GM13977 (cell line): Measurements from ENCODE around the gene CAPZA1.

Experiments used
- DNase-seq: peaks from one replicate; pipeline ENCODE4 v3.0.0; 2012; ENCODE audit warnings: low spot score
- in situ Hi-C: fragments of 300-500 bp; cut with MboI; formaldehyde crosslinking; loops from one replicate; pipeline ENCODE4 v1.12.0; 2022; ENCODE audit warnings: low sequenced_read_pairs, low pct_unique_long_range_greater_than_20kb, mixed read lengths, inconsistent platforms; ENCODE audit not compliant: unreplicated experiment
- TF ChIP-seq, protein P1 (sequence below): IDR thresholded peaks from 2 replicates; pipeline ENCODE4 v1.5.1; 2012; ENCODE audit warnings: mild to moderate bottlenecking, control low read depth; ENCODE audit not compliant: insufficient read depth; ENCODE audit errors: extremely low read depth, missing control alignments

The CAPZA1 gene

DNA sequence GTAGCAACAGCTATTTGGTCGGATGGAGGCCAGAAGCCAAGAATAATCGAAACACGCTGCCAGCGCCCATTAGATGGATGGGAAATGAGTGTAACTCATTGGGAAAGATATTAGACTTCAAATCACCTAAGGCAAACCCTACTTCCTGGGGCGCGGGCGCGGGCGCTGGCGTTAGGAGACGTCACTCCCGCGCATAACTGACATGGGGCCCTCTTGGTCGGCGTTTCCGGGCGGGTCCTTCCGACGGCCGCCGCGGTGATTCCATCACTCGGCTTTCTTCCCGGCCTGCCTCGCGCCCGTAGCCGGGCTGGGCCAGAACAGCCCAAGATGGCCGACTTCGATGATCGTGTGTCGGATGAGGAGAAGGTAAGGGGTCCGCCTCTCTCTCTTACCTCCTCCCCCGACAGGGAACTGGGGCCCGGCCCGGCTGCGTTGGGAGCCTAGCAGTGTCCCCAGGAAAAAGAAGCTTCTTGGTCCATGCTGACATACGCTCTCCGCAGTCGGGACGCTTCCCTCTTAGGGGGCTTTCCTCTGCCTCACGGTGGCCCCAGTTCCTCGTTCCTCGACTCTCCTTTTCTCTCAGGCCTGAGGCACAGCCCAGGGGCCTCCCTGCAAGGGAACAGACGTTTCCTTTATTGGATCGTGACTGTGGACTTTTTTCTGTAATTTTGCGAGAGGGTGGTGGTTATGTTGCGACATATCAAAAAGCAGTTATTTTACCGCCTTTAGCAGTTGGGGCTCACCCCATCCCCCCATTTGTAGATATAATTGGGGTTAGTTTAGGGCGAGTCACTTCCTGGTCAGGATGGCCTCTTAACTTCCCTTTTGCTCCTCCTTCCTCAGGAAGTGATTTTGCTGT, at the start of gene CAPZA1:
CAPZA1 (plus strand) TSS at position 315 of the 859 bp plus-strand sequence; CDS start at position 328, 13 bp downstream.
- in situ Hi-C loops, result loop anchor here (10.0 kb wide), 1 partner anchor 225 kb away; the partner anchor contains the start of gene CTTNBP2NL
- DNase-seq, result peak; percentile 86
- TF ChIP-seq, protein P1, sequence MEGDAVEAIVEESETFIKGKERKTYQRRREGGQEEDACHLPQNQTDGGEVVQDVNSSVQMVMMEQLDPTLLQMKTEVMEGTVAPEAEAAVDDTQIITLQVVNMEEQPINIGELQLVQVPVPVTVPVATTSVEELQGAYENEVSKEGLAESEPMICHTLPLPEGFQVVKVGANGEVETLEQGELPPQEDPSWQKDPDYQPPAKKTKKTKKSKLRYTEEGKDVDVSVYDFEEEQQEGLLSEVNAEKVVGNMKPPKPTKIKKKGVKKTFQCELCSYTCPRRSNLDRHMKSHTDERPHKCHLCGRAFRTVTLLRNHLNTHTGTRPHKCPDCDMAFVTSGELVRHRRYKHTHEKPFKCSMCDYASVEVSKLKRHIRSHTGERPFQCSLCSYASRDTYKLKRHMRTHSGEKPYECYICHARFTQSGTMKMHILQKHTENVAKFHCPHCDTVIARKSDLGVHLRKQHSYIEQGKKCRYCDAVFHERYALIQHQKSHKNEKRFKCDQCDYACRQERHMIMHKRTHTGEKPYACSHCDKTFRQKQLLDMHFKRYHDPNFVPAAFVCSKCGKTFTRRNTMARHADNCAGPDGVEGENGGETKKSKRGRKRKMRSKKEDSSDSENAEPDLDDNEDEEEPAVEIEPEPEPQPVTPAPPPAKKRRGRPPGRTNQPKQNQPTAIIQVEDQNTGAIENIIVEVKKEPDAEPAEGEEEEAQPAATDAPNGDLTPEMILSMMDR, result peak; percentile 13

DNA sequence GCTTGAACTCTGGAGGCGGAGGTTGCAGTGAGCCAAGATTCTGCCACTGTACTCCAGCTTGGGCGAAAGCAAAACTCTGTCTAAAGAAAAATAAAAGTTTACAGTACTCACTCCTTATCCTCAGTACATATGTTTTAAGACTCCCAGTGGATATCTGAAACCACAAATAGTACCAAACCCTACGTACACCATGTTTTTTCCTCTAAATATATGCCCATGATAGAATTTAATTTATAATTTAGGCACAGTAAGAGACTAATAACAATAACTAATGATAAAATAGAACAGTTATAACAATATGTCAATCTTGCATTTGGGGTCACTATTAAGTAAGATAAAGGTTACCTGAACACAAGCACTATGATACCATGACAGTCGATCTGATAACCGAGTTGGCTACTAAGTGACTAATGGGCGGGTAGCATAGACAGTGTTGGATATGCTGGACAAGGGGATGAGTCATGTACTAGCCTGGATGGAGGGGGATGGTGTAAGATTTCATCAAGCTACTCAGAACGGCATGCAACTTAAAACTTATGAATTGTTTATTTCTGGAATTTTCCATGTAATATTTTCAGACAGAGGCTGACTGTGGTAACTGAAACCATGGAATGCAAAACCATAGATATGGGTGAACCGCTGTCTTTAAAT, 44.4 kb upstream of the CAPZA1 start:
- TF ChIP-seq, protein P1, result no peak
- in situ Hi-C loops, result no loop called here
- DNase-seq, result no peak

DNA sequence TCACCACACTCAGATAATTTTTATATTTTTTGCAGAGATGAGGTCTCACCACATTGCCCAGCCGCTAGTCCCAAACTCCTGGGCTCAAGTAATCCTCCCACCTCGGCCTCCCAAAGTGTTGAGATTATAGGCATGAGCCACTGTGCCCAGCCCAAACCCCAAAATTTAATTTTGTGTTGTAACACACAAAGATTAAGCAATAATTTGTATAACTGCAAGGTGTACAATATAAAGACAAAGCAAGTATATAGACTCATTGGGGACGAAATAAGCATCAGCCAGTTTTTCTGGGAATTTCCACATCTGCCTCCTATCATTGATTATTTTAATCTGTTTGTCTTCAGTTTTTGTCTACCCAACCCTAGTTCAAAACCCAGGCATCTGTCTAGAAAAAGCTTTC, 43.4 kb upstream of the CAPZA1 start:
- no peak for DNase-seq
- in situ Hi-C loops, result no loop called here
- TF ChIP-seq, protein P1, result no peak

DNA sequence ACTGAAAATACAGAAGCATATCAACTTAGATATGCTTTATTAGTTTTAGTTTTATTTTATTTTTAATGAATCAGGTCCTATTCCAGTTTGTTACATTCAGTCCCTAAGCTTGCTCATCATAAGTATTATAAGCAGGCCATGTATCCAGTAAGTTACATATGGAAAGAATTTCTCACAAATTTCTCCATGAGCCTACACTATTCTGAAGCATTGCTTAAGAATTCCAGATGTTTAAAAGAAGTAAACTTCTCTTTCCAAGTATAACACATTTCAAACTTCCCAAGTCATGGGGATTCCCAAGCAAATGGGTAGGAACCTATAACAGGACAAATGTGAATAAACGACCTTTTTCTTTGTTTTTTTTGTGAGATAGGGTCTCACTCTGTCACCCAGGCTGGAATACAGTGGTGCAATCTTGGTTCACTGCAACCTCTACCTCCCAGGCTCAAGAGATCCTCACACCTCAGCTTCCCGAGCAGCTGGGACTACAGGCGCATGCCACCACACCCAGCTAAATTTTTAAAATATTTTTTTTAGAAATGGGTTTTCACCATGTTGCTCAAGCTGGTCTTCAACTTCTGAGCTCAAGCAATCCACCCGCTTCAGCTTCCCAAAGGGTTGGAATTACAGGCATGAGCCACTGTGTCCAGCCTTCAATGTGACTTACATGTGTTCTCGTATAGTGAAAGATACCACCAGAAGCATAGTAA, 39.7 kb upstream of the CAPZA1 start:
- in situ Hi-C loops, result no loop called here
- TF ChIP-seq, protein P1, result no peak
- no peak for DNase-seq

DNA sequence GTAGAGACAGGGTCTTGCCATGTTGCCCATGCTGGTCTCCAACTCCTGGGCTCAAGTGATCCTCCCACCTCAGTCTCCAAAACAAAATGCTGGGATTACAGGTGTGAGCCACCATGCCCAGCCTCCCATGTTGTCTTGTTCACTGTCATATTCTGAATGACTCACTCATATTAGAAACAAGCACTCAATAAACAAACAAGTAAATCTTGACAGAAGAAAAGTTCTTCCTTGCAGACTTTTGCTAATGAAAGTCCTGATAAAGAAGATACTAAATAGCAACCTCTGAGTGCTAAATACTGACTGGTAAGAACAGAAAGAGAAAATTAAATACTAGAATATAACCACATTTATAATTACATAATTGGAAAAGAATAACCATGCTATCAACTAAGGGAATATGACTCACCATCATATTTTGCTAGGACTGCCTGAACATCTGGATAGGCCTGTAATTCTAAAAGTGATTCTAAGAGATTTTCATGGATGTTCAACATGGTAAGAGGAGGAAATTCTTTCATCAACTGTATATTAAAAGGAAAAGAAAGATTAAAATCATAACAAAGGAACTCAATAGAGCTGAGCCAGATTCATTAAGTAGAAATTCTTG, 37.9 kb upstream of the CAPZA1 start:
- TF ChIP-seq, protein P1, result no peak
- in situ Hi-C loops, result no loop called here
- no peak for DNase-seq

DNA sequence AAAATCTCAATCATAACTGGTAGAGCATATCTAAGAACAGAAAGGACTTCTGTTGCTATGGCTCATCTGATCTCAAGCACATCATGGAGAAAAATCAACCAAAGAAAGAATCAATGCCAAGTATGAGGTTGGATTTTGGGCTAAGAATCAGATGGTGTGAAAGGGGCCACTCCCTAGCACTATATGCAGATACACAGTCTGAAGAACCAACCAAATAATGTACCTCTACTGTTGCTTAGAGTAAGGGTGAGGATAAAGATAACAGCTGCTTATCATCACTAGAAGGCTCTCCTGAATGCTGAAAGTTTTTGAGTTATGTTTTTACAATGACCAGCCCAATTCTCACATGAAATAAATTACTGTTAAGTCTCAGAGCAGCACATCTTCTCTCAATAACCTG, 36.3 kb upstream of the CAPZA1 start:
- in situ Hi-C loops, result no loop called here

More for the DNA sequence above, 36.3 kb upstream of the CAPZA1 start:
- DNase-seq, result no peak
- TF ChIP-seq, protein P1, result no peak
